HEK293 (cell line): ENCODE results near the gene SSH3.
A peak's percentile ranks its signal among the peaks of the same experiment; 100 is the strongest.

Experiments
- CTCF ChIA-PET: fragments of 350-600 bp; formaldehyde crosslinking; extraction: SDS; loops from one replicate; lab custom pipeline; 2021; ENCODE audit warnings: antibody characterized with exemption; lab: Yijun Ruan, JAX
- POLR2A ChIA-PET: fragments of 300-600 bp; formaldehyde crosslinking; extraction: SDS; loops from one replicate; lab custom pipeline; 2020; ENCODE audit warnings: antibody characterized with exemption, inconsistent platforms; lab: Yijun Ruan, JAX
- H3K27ac ChIP-seq: fragments of 200-500 bp; sonication (Bioruptor generic); 2 replicates; pipeline ENCODE4 v1.5.1; 2014; ENCODE audit warnings: low read depth, low read length, control low read depth, inconsistent platforms; ENCODE audit errors: extremely low read depth
- H3K36me3 ChIP-seq, 2 experiments: fragments of 200-500 bp in 1 of 2; sonication (Bioruptor generic) in 1 of 2; 1 replicate in 1 of 2; 2 replicates in 1 of 2; pipeline ENCODE4 v1.5.1; 2014 to 2017; ENCODE audit warnings: inconsistent platforms in 2 of 2, low read length in 2 of 2; ENCODE audit not compliant: control insufficient read depth in 2 of 2, insufficient read depth in 1 of 2
- H3K4me1 ChIP-seq: fragments of 200-500 bp; sonication (Bioruptor generic); 2 replicates; pipeline ENCODE4 v1.5.1; 2014; ENCODE audit warnings: mild to moderate bottlenecking, low read length, inconsistent platforms; ENCODE audit not compliant: control insufficient read depth, insufficient read depth
- H3K4me3 ChIP-seq: 2 replicates; pipeline ENCODE4 v1.5.1; 2011; ENCODE audit warnings: low read depth, mild to moderate bottlenecking, control low read depth, low read length, moderate library complexity
- H3K9me3 ChIP-seq: fragments of 200-500 bp; sonication (Bioruptor generic); 2 replicates; pipeline ENCODE4 v1.5.1; 2014; ENCODE audit warnings: low read depth, low read length, inconsistent platforms; ENCODE audit not compliant: control insufficient read depth, insufficient read depth
- BCL11A ChIP-seq: fragments of 450-650 bp; formaldehyde crosslinking; IDR thresholded peaks from 2 replicates; pipeline ENCODE4 v1.5.1; 2016; ENCODE audit warnings: low read depth, missing biosample characterization, missing genetic modification characterization
- MYNN ChIP-seq: fragments of 450-650 bp; formaldehyde crosslinking; IDR thresholded peaks from 2 replicates; pipeline ENCODE4 v1.5.1; 2016; ENCODE audit warnings: missing biosample characterization, missing genetic modification characterization, borderline replicate concordance
- WT1 ChIP-seq: fragments of 450-650 bp; formaldehyde crosslinking; IDR thresholded peaks from 2 replicates; pipeline ENCODE4 v1.5.1; 2016; ENCODE audit warnings: missing biosample characterization, missing genetic modification characterization
- YY1 ChIP-seq: fragments of 450-650 bp; formaldehyde crosslinking; IDR thresholded peaks from 2 replicates; pipeline ENCODE4 v1.5.1; 2018; ENCODE audit warnings: missing biosample characterization, missing genetic modification characterization
- ZEB2 ChIP-seq: fragments of 450-650 bp; formaldehyde crosslinking; IDR thresholded peaks from 2 replicates; pipeline ENCODE4 v1.5.1; 2016; ENCODE audit warnings: missing biosample characterization, missing genetic modification characterization
- ZFP37 ChIP-seq: fragments of 450-650 bp; formaldehyde crosslinking; IDR thresholded peaks from 2 replicates; pipeline ENCODE4 v1.5.1; 2016; ENCODE audit warnings: missing biosample characterization, missing genetic modification characterization
- ZNF121 ChIP-seq: fragments of 450-650 bp; formaldehyde crosslinking; IDR thresholded peaks from 2 replicates; pipeline ENCODE4 v1.5.1; 2016; ENCODE audit warnings: missing biosample characterization, missing genetic modification characterization
- ZNF133 ChIP-seq: fragments of 450-650 bp; formaldehyde crosslinking; IDR thresholded peaks from 2 replicates; pipeline ENCODE4 v1.5.1; 2016; ENCODE audit warnings: missing biosample characterization, missing genetic modification characterization
- ZNF155 ChIP-seq: fragments of 450-650 bp; formaldehyde crosslinking; IDR thresholded peaks from 2 replicates; pipeline ENCODE4 v1.5.1; 2016; ENCODE audit warnings: missing biosample characterization, missing genetic modification characterization
- ZNF169 ChIP-seq: fragments of 450-650 bp; formaldehyde crosslinking; IDR thresholded peaks from 2 replicates; pipeline ENCODE4 v1.5.1; 2016; ENCODE audit warnings: missing biosample characterization, missing genetic modification characterization
- ZNF184 ChIP-seq: fragments of 450-650 bp; IDR thresholded peaks from 2 replicates; pipeline ENCODE4 v1.5.1; 2018; ENCODE audit warnings: missing biosample characterization, mild to moderate bottlenecking, missing genetic modification characterization
- ZNF221 ChIP-seq: fragments of 450-650 bp; formaldehyde crosslinking; IDR thresholded peaks from 2 replicates; pipeline ENCODE4 v1.5.1; 2017; ENCODE audit warnings: missing biosample characterization, missing genetic modification characterization, borderline replicate concordance
- ZNF248 ChIP-seq: fragments of 450-650 bp; formaldehyde crosslinking; IDR thresholded peaks from 2 replicates; pipeline ENCODE4 v1.5.1; 2017; ENCODE audit warnings: missing biosample characterization, missing genetic modification characterization
- ZNF324 ChIP-seq: fragments of 450-650 bp; formaldehyde crosslinking; IDR thresholded peaks from 2 replicates; pipeline ENCODE4 v1.5.1; 2016; ENCODE audit warnings: missing biosample characterization, missing genetic modification characterization
- ZNF335 ChIP-seq: fragments of 450-650 bp; formaldehyde crosslinking; conservative IDR thresholded peaks from 2 replicates; pipeline ENCODE4 v1.5.1; 2016; ENCODE audit warnings: missing biosample characterization, missing genetic modification characterization
- ZNF394 ChIP-seq: fragments of 450-650 bp; formaldehyde crosslinking; IDR thresholded peaks from 2 replicates; pipeline ENCODE4 v1.5.1; 2016; ENCODE audit warnings: missing biosample characterization, missing genetic modification characterization, mild to moderate bottlenecking, moderate library complexity, borderline replicate concordance
- ZNF529 ChIP-seq: fragments of 450-650 bp; formaldehyde crosslinking; IDR thresholded peaks from 2 replicates; pipeline ENCODE4 v1.5.1; 2017; ENCODE audit warnings: missing genetic modification characterization, missing biosample characterization; ENCODE audit not compliant: insufficient replicate concordance
- ZNF571 ChIP-seq: fragments of 450-650 bp; formaldehyde crosslinking; IDR thresholded peaks from 2 replicates; pipeline ENCODE4 v1.5.0; 2017; ENCODE audit warnings: missing biosample characterization, missing genetic modification characterization
- ZNF585B ChIP-seq: fragments of 450-650 bp; formaldehyde crosslinking; IDR thresholded peaks from 2 replicates; pipeline ENCODE4 v1.5.1; 2016; ENCODE audit warnings: missing biosample characterization, missing genetic modification characterization
- ZNF600 ChIP-seq: fragments of 450-650 bp; formaldehyde crosslinking; IDR thresholded peaks from 2 replicates; pipeline ENCODE4 v1.5.1; 2016; ENCODE audit warnings: missing biosample characterization, missing genetic modification characterization
- ZNF654 ChIP-seq: fragments of 450-650 bp; formaldehyde crosslinking; IDR thresholded peaks from 2 replicates; pipeline ENCODE4 v1.5.1; 2016; ENCODE audit warnings: low read depth, missing biosample characterization, missing genetic modification characterization
- ZNF660 ChIP-seq: fragments of 450-650 bp; IDR thresholded peaks from 2 replicates; pipeline ENCODE4 v1.5.1; 2018; ENCODE audit warnings: missing biosample characterization, mild to moderate bottlenecking, missing genetic modification characterization
- ZNF777 ChIP-seq: fragments of 450-650 bp; formaldehyde crosslinking; IDR thresholded peaks from 2 replicates; pipeline ENCODE4 v1.5.1; 2017; ENCODE audit warnings: missing biosample characterization, missing genetic modification characterization, borderline replicate concordance
- ZNF785 ChIP-seq: fragments of 450-650 bp; formaldehyde crosslinking; IDR thresholded peaks from 2 replicates; pipeline ENCODE4 v1.5.1; 2016; ENCODE audit warnings: missing biosample characterization, missing genetic modification characterization
- TF ChIP-seq, protein P1 (sequence below): fragments of 450-650 bp; IDR thresholded peaks from 2 replicates; pipeline ENCODE4 v1.5.1; 2018; ENCODE audit warnings: missing biosample characterization, missing genetic modification characterization
- TF ChIP-seq, protein P2 (sequence below): fragments of 450-650 bp; formaldehyde crosslinking; IDR thresholded peaks from 2 replicates; pipeline ENCODE4 v1.5.1; 2016; ENCODE audit warnings: missing biosample characterization, missing genetic modification characterization
- TF ChIP-seq, protein P3 (sequence below): fragments of 450-650 bp; formaldehyde crosslinking; IDR thresholded peaks from 2 replicates; pipeline ENCODE4 v1.5.1; 2016; ENCODE audit warnings: missing biosample characterization, missing genetic modification characterization
- TF ChIP-seq, protein P4 (sequence below): fragments of 450-650 bp; formaldehyde crosslinking; IDR thresholded peaks from 2 replicates; pipeline ENCODE4 v1.5.1; 2016; ENCODE audit warnings: missing biosample characterization, missing genetic modification characterization

The SSH3 gene

DNA sequence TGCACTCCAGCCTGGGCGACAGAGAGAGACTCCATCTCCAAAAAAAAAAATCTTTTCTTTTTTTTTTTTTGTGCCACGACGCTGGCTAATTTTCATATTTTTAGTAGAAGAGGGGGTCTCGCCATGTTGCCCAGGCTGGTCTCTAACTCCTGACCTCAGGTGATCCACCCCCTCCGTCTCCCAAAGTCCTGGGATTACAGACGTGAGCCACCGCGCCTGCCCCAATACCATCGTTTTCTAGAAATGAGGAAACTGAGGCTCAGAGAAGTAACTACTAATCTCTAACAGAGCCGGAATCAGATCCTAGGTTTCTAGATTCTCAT, 13.5 kb downstream of the SSH3 start:
- ChIA-PET POLR2A (interaction anchor here (0.6 to 2.6 kb wide), 20 partner anchors 13 to 479 kb away, joined by 3 to 32 read pairs (median 5); partner anchors contain the start of genes AIP, ANKRD13D, GRK2 and KDM2A), CTCF (interaction anchor here (0.6 to 11.2 kb wide), 28 partner anchors 12 to 798 kb away, joined by 3 to 104 read pairs (median 4); partner anchors contain the start of genes ANKRD13D, GRK2 and SSH3)
- H3K9me3 ChIP-seq = no peaks in the 10 kb centered on the region
- no peaks in the 10 kb centered on the region for H3K4me1 ChIP-seq
- H3K4me3 ChIP-seq = peak overlapping the region; percentile 75
- TF ChIP-seq, protein P1, sequence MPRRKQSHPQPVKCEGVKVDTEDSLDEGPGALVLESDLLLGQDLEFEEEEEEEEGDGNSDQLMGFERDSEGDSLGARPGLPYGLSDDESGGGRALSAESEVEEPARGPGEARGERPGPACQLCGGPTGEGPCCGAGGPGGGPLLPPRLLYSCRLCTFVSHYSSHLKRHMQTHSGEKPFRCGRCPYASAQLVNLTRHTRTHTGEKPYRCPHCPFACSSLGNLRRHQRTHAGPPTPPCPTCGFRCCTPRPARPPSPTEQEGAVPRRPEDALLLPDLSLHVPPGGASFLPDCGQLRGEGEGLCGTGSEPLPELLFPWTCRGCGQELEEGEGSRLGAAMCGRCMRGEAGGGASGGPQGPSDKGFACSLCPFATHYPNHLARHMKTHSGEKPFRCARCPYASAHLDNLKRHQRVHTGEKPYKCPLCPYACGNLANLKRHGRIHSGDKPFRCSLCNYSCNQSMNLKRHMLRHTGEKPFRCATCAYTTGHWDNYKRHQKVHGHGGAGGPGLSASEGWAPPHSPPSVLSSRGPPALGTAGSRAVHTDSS (tag by site-specific recombination) = no peak
- no peak for TF ChIP-seq ZNF184
- peak; percentile 40 for TF ChIP-seq ZNF335 (tag by site-specific recombination)
- TF ChIP-seq MYNN (tag by site-specific recombination) = no peak
- peak; percentile 93 for TF ChIP-seq ZNF121 (tag by site-specific recombination)
- peaks cover 0 to 9% of the 10 kb centered on the region in 2 experiments; a peak in 1 of 3 replicates for H3K36me3 ChIP-seq
- H3K27ac ChIP-seq = peak overlapping the region; percentile 79; the same call in 1 of the 2 replicates

DNA sequence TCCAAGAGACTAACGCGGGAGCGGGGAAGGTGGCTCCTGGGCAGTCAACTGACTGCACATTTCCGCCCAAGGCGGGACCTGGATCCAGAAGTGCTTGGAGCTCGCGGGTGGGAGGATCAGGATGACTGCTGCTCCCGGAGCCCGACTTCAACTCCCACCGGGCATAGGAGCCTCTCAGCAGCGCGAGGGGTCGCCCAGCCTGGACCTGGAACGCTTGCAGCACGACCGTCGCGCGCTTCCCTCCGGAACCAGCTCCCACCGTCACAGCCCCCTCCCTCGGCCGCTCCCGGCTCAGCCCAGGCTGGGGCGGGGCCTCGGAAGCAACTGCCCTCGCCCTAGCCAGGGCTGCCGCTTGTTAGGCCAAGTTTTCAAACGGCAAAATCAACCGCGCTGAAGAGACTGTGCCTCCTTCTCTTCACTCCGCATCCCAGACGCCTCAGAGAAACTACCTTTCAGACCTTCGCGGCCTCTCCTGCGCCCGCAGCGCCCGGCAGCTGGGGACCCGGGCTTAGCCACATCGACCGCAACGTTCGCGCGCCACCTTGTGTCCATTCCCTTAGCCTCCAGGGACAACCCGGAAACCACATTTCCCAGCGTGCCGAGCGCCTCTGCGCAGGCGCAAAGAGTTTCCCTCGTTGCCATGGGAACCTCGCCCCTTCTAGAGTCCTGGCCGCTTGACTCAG, 14.0 kb downstream of the SSH3 start:
- CTCF ChIA-PET = interaction anchor here (0.5 to 11.2 kb wide), 34 partner anchors 10 to 799 kb away, joined by 3 to 104 read pairs (median 4); partner anchors contain the start of genes ANKRD13D, GRK2 and SSH3
- H3K9me3 ChIP-seq = no peaks in the 10 kb centered on the region
- H3K36me3 ChIP-seq = peaks cover 0 to 12% of the 10 kb centered on the region in 2 experiments; a peak in 1 of 3 replicates
- peak overlapping the region; percentile 79 for H3K27ac ChIP-seq
- no peaks in the 10 kb centered on the region for H3K4me1 ChIP-seq
- POLR2A ChIA-PET = interaction anchor here (0.6 to 2.6 kb wide), 22 partner anchors 13 to 879 kb away, joined by 3 to 32 read pairs (median 5); partner anchors contain the start of genes AIP, ANKRD13D, GRK2 and KDM2A
- peak overlapping the region; percentile 75 for H3K4me3 ChIP-seq
- no peak for TF ChIP-seq ZNF585B (tag by site-specific recombination)
- peak; percentile 31; the same call in 1 of the 2 replicates for TF ChIP-seq WT1 (tag by site-specific recombination)
- peak; percentile 79; the same call in 1 of the 2 replicates for TF ChIP-seq ZEB2 (tag by site-specific recombination)
- TF ChIP-seq YY1 (tag by site-specific recombination) = peak; percentile 17; the same call in 1 of the 2 replicates
- no peak for TF ChIP-seq ZNF248 (tag by site-specific recombination)
- TF ChIP-seq, protein P2, sequence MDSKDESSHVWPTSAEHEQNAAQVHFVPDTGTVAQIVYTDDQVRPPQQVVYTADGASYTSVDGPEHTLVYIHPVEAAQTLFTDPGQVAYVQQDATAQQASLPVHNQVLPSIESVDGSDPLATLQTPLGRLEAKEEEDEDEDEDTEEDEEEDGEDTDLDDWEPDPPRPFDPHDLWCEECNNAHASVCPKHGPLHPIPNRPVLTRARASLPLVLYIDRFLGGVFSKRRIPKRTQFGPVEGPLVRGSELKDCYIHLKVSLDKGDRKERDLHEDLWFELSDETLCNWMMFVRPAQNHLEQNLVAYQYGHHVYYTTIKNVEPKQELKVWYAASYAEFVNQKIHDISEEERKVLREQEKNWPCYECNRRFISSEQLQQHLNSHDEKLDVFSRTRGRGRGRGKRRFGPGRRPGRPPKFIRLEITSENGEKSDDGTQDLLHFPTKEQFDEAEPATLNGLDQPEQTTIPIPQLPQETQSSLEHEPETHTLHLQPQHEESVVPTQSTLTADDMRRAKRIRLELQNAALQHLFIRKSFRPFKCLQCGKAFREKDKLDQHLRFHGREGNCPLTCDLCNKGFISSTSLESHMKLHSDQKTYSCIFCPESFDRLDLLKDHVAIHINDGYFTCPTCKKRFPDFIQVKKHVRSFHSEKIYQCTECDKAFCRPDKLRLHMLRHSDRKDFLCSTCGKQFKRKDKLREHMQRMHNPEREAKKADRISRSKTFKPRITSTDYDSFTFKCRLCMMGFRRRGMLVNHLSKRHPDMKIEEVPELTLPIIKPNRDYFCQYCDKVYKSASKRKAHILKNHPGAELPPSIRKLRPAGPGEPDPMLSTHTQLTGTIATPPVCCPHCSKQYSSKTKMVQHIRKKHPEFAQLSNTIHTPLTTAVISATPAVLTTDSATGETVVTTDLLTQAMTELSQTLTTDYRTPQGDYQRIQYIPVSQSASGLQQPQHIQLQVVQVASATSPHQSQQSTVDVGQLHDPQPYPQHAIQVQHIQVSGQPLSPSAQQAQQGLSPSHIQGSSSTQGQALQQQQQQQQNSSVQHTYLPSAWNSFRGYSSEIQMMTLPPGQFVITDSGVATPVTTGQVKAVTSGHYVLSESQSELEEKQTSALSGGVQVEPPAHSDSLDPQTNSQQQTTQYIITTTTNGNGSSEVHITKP (tag by site-specific recombination) = peak; percentile 81
- TF ChIP-seq ZNF785 = no peak
- no peak for TF ChIP-seq ZNF394
- peak; percentile 60; the same call in 1 of the 2 replicates for TF ChIP-seq ZNF777 (tag by site-specific recombination)
- peak; percentile 80 for TF ChIP-seq ZNF324
- TF ChIP-seq ZNF133 (tag by site-specific recombination) = no peak
- TF ChIP-seq, protein P3, sequence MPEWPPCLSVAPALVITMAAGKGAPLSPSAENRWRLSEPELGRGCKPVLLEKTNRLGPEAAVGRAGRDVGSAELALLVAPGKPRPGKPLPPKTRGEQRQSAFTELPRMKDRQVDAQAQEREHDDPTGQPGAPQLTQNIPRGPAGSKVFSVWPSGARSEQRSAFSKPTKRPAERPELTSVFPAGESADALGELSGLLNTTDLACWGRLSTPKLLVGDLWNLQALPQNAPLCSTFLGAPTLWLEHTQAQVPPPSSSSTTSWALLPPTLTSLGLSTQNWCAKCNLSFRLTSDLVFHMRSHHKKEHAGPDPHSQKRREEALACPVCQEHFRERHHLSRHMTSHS (tag by site-specific recombination) = no peak
- peak; percentile 97 for TF ChIP-seq ZNF654
- TF ChIP-seq ZNF155 (tag by site-specific recombination) = no peak
- TF ChIP-seq BCL11A (tag by site-specific recombination) = peak; percentile 70; the same call in 1 of the 2 replicates
- no peak for TF ChIP-seq ZNF169
- TF ChIP-seq ZNF660 = peak; percentile 39
- TF ChIP-seq ZNF221 = no peak
- TF ChIP-seq ZFP37 (tag by site-specific recombination) = 0 out of 2 replicates have a peak, but pooled peaks have one; percentile 35
- TF ChIP-seq, protein P4, sequence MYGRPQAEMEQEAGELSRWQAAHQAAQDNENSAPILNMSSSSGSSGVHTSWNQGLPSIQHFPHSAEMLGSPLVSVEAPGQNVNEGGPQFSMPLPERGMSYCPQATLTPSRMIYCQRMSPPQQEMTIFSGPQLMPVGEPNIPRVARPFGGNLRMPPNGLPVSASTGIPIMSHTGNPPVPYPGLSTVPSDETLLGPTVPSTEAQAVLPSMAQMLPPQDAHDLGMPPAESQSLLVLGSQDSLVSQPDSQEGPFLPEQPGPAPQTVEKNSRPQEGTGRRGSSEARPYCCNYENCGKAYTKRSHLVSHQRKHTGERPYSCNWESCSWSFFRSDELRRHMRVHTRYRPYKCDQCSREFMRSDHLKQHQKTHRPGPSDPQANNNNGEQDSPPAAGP (tag by site-specific recombination) = peak; percentile 30; the same call in 1 of the 2 replicates
- peak; percentile 63 for TF ChIP-seq ZNF600
- TF ChIP-seq ZNF571 (tag by site-specific recombination) = no peak
- TF ChIP-seq ZNF529 (tag by site-specific recombination) = no peak
